Psoas muscle (tissue), 8 donors: ENCODE measurements around the gene LEMD1. TPM values are rescaled to one million over a fixed set of nuclear protein-coding genes. Genes with fewer than 3 reads are reported as not detected.

Experiments
- ATAC-seq, 4 donors: fragments of 200-7000 bp; cut with Tn5 transposase; one replicate each; pipeline ENCODE4 v1.9.1; 2020; ENCODE audit warnings: moderate library complexity in 3 of 4, mild to moderate bottlenecking in 2 of 4
- DNase-seq, 2 donors: peaks; one replicate each; pipeline ENCODE4 v3.0.0-alpha.2; 2020
- H3K27ac ChIP-seq: fragments of 200-600 bp; one replicate; pipeline ENCODE4 v1.8.0; 2022
- H3K27me3 ChIP-seq, 3 donors: fragments of 200-600 bp in 1 of 3; one replicate each; pipeline versions ENCODE4 v1.6.1 to v1.8.0; 2013 to 2022; ENCODE audit warnings: low read length in 2 of 3, mild to moderate bottlenecking in 2 of 3, moderate library complexity in 1 of 3; ENCODE audit not compliant: insufficient read depth in 3 of 3
- H3K36me3 ChIP-seq, 2 donors: fragments of 200-600 bp in 1 of 2; one replicate each; pipeline versions ENCODE4 v1.6.1 to v1.8.0; 2013 to 2022; ENCODE audit warnings: low read depth in 1 of 2, mild to moderate bottlenecking in 1 of 2, moderate library complexity in 1 of 2; ENCODE audit not compliant: insufficient read depth in 1 of 2
- H3K4me1 ChIP-seq: fragments of 200-600 bp; one replicate; pipeline ENCODE4 v1.8.0; 2022
- H3K4me3 ChIP-seq: fragments of 200-600 bp; one replicate; pipeline ENCODE4 v1.8.0; 2022; ENCODE audit warnings: mild to moderate bottlenecking
- H3K9me3 ChIP-seq: fragments of 200-600 bp; one replicate; pipeline ENCODE4 v1.8.0; 2022
- WGBS, 3 donors: extraction: QIAGEN DNeasy Blood & Tissue Kit; methylation state at CpG; one replicate each; pipeline versions ENCODE4 v1.1.6 to v1.1.7; 2013; 5-methylcytosine and 5-hydroxymethylcytosine counted together
- intact Hi-C, 2 donors: fragments of 100-400 bp; cut with DNase I; formaldehyde crosslinking; loops; one replicate each; pipeline versions ENCODE4 v1.11.0 to v1.14.2; 2022
- polyA plus RNA-seq, 3 donors: library from polyadenylated mRNA; stranded (reverse); fragments of 200-250 nt; gene quantifications; one replicate each; pipeline ENCODE4 v1.2.3, GENCODE V29; 2013
- total RNA-seq, 4 donors: library from RNA; stranded (reverse); fragmentation: NEBNext Ultra II Directional in 2 of 4; extraction: Animal tissue kit (Norgen Biotek cat#: 25700) in 2 of 4; gene quantifications; one replicate each; pipeline versions ENCODE4 v1.2.1 to v1.2.4, GENCODE V29; 2021 to 2023
- TF ChIP-seq, protein P1 (sequence below): fragments of 200-600 bp; IDR thresholded peaks from one replicate; pipeline ENCODE4 v1.8.0; 2022; ENCODE audit warnings: antibody characterized with exemption
- donor health status: healthy with polysubstance abuse.
- donor health status: DM: no; HTN: no; CAD: no; lungs with moderate emphysema.
- donor health status: Bipolar disorder and iron deficiency.
- donor health status: healthy.
- donor health status: DM: yes; HTN: yes; CAD: no.
- donor health status: DM: no; HTN: no; CAD: no.
- donor health status: DM: no; HTN: no; CAD: no.
- donor health status: DM: yes; HTN: yes; CAD: no.

Gene LEMD1
- total and polyA plus RNA-seq, 7 donors = not detected

DNA sequence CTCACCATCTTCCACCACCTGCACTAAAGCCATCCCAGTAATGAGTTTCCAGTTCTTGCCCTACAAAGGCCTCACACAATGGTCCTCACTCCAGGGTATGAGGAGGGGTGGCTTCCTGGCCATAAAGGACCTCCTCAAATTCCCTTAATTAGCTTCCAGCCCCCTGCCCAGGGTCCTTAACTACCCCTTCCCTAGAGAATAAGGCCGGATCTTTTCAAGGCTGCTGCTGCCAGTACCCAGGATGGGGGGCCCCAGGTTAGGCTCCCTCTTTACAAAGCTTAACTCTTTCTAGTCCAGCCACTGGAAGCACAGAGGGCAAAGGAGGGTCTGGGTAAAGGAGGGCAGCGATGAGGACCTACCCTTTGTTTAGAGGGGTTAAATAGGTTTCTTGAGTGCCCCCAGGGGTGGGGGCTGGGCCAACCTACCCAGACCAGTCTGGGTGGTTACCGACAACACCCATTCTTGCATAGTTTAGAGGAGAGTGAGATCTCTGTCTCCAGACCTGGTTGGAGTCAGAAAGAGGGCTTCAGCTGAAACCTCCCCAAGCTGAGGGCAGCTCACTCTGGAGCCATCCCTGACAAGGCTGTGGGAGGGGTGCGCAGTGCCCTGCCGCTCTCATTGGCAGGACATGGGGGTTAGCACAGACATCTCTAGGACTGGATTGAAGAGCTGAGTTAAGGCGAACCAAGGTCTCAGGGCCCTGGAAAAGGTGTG, 26.8 kb upstream of the LEMD1 start:
- Histone ChIP-seq H3K27ac (no peak overlapping the region), H3K4me3 (no peak overlapping the region), H3K27me3 (peaks cover 0 to 15% (median 4%) of the 10 kb centered on the region in 3 donors), H3K9me3 (no peaks in the 10 kb centered on the region), H3K36me3 (no peaks in the 10 kb centered on the region), H3K4me1 (peaks cover 11% of the 10 kb centered on the region)
- TF ChIP-seq, protein P1, sequence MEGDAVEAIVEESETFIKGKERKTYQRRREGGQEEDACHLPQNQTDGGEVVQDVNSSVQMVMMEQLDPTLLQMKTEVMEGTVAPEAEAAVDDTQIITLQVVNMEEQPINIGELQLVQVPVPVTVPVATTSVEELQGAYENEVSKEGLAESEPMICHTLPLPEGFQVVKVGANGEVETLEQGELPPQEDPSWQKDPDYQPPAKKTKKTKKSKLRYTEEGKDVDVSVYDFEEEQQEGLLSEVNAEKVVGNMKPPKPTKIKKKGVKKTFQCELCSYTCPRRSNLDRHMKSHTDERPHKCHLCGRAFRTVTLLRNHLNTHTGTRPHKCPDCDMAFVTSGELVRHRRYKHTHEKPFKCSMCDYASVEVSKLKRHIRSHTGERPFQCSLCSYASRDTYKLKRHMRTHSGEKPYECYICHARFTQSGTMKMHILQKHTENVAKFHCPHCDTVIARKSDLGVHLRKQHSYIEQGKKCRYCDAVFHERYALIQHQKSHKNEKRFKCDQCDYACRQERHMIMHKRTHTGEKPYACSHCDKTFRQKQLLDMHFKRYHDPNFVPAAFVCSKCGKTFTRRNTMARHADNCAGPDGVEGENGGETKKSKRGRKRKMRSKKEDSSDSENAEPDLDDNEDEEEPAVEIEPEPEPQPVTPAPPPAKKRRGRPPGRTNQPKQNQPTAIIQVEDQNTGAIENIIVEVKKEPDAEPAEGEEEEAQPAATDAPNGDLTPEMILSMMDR = no peak
- WGBS, 3 donors = 86 to 92% (median 91%) methylated on average over 6 of the region's 6 CpGs
- intact Hi-C loops = no loop called here
- ATAC-seq = no peak
- DNase-seq = no peak

DNA sequence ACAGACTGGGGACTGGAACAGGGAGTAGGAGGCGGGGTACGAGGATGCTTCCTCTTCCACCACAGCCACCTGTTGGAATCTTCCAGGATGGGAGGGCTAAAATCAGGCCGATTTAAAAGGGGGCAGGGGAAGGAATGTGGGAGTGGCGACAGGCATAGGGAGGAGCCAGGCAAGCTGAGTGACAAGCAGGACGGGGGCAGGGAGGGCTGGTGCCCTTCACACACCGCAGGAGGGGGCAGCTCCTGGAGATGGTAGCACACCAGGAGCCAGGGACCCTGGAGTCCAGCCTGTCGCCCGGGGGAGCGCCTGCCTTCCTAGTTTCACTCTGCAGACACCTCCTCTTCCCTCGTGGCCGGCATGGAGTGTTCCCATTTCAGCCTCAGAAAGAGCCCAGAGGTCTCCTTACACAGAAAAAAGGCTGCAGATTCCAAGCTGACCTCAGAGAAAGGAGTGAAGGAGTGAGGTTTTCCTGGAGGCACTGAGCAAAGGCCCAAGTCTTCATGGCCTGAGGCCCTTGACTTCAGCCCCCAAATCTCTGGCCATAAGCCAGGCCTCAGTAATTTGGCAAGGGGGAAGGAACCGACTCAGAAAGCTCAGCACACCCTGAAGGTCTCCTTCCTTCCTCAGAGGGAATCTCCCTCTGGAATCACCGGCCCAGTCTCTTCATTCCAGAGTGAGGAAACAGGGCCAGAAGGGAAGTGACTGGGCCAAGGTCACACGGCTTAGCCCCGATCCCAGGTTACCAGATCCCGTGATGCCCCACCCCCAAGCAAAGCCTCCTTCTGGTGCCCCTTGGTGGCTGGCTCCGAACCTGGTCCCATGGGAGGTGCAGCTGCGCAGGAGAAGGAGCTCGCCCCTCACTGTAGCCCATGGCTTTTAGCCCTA, 25.8 kb upstream of the LEMD1 start:
- ATAC-seq = no peak
- WGBS, 3 donors = 50 to 57% (median 52%) methylated on average over 17 to 19 of the region's 19 CpGs
- DNase-seq = no peak

DNA sequence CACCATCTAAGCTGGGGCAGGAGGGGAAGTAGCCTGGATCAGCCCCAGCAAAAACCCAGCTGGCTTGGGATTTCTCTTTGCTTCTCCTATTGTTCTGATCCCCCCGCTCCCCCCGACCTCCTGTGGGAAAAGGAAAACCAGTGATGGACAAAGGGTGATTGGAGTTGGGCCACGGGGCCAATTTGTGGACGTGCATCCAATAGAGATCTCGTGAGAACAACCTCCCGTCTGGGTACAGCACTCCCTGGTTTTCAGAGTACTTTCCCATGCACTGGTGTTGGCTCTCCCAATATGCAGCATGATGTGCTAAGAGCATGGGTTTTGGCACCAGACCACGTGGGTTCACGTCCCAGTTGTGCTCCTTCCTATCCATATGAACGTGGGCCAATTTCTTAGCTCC, 25.0 kb upstream of the LEMD1 start:
- H3K4me1 ChIP-seq = peaks cover 30% of the 10 kb centered on the region
- H3K36me3 ChIP-seq = no peaks in the 10 kb centered on the region
- WGBS, 3 donors = 41 to 51% (median 45%) methylated on average over 8 to 9 of the region's 9 CpGs
- DNase-seq (no peak), ATAC-seq (no peak)
- no peak overlapping the region for H3K27ac ChIP-seq
- TF ChIP-seq, protein P1 = no peak
- H3K27me3 ChIP-seq = no peaks in the 10 kb centered on the region
- no peaks in the 10 kb centered on the region for H3K9me3 ChIP-seq
- intact Hi-C loops = no loop called here
- no peak overlapping the region for H3K4me3 ChIP-seq

More for the DNA sequence above, 25.8 kb upstream of the LEMD1 start:
- intact Hi-C loops = no loop called here
- TF ChIP-seq, protein P1 = no peak
- peaks cover 21% of the 10 kb centered on the region for H3K4me1 ChIP-seq
- H3K4me3 ChIP-seq = no peak overlapping the region
- H3K36me3 ChIP-seq = no peaks in the 10 kb centered on the region
- H3K27me3 ChIP-seq = peaks cover 0 to 7% (median 1%) of the 10 kb centered on the region in 3 donors
- H3K27ac ChIP-seq = no peak overlapping the region
- no peaks in the 10 kb centered on the region for H3K9me3 ChIP-seq

DNA sequence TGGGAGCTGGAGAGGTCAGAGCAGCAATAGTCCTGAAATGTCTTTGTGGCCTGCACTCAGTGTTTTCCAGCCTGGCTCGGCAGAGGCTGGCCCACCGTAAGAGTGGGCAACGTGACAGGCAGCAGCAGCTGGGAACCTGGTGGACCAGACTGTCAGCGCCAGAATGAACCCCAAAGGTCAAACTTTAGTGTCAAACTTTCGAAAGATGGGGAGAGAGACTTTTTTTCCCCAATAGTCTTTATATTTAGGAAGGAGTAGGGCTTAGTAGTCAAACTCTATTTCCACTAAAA, 23.7 kb upstream of the LEMD1 start:
- Histone ChIP-seq H3K27ac (no peak overlapping the region), H3K9me3 (no peaks in the 10 kb centered on the region), H3K4me3 (peak overlapping the region; percentile 57), H3K36me3 (no peaks in the 10 kb centered on the region), H3K4me1 (peaks cover 42% of the 10 kb centered on the region), H3K27me3 (no peaks in the 10 kb centered on the region)
- intact Hi-C loops = no loop called here
- DNase-seq = no peak
- no peak for ATAC-seq
- 45 to 81% (median 56%) methylated on average over 5 of the region's 5 CpGs for WGBS, 3 donors
- TF ChIP-seq, protein P1 = no peak
